SK-N-SH (cell line): ENCODE data around the gene BRAF.

Experiments
- CTCF ChIP-seq: fragments of 200-600 bp; sonication (generic); IDR thresholded peaks from 2 replicates; pipeline ENCODE4 v1.6.1; 2017; ENCODE audit warnings: antibody characterized with exemption, mild to moderate bottlenecking, moderate library complexity
- GABPA ChIP-seq: IDR thresholded peaks from 2 replicates; pipeline ENCODE4 v1.4.0; 2012; ENCODE audit warnings: low read depth, mild to moderate bottlenecking
- JUND ChIP-seq: IDR thresholded peaks from 2 replicates; pipeline ENCODE4 v1.4.0; 2012
- SMC3 ChIP-seq: IDR thresholded peaks from 2 replicates; pipeline ENCODE4 v1.6.1; 2012; ENCODE audit warnings: low read depth, low read length, improper control_type of control experiment

- no peak for TF ChIP-seq CTCF
- no peak for TF ChIP-seq SMC3
- TF ChIP-seq GABPA, result no peak
- TF ChIP-seq JUND, result no peak
Measured at GRCh38 chr7:140928491-140929309, 4.0 kb upstream of the BRAF start.
